Activated naive CD8-positive, alpha-beta T cell treated with anti-CD3 and anti-CD28 coated beads for 36 hours (primary cell): ENCODE results near the gene ZNF605. TPM values are rescaled to one million over a fixed set of nuclear protein-coding genes. Genes with fewer than 3 reads are reported as not detected.
"Not testable (repeated sequence)": the region's sequence is repeated elsewhere in the genome, so short reads cannot be mapped to it uniquely, and the experiment has no call there.

Experiments
- DNase-seq: peaks from one replicate; pipeline ENCODE4 v3.0.0; 2021
- H3K27ac Mint-ChIP-seq: one replicate; pipeline ENCODE4 v1.8.0; 2022; ENCODE audit warnings: mild to moderate bottlenecking, moderate library complexity, mixed read lengths
- H3K27me3 Mint-ChIP-seq: one replicate; pipeline ENCODE4 v1.8.0; 2022; ENCODE audit warnings: mild to moderate bottlenecking, mixed read lengths
- H3K36me3 Mint-ChIP-seq: one replicate; pipeline ENCODE4 v1.8.0; 2021; ENCODE audit warnings: mild to moderate bottlenecking, mixed read lengths
- H3K4me1 Mint-ChIP-seq: one replicate; pipeline ENCODE4 v1.8.0; 2021; ENCODE audit warnings: mixed read lengths
- H3K4me3 Mint-ChIP-seq: one replicate; pipeline ENCODE4 v1.8.0; 2022; ENCODE audit warnings: mild to moderate bottlenecking, moderate library complexity, mixed read lengths
- H3K9me3 Mint-ChIP-seq: one replicate; pipeline ENCODE4 v1.8.0; 2022; ENCODE audit warnings: mixed read lengths
- total RNA-seq, 2 experiments: library from RNA; stranded (reverse); gene quantifications; one replicate each; pipeline ENCODE4 v1.2.3, GENCODE V29; 2021

The ZNF605 gene
- total RNA-seq, 2 experiments from 2014 or later, result 4.2 to 5.1 TPM

GRCh38 chr12:132888852-132889251, 67.3 kb downstream of the ZNF605 start:
- peaks cover 32% of the 10 kb centered on the region for H3K36me3 Mint-ChIP-seq
- H3K4me1 Mint-ChIP-seq, result peaks cover 24% of the 10 kb centered on the region
- DNase-seq, result no peak
- H3K27ac Mint-ChIP-seq, result peak overlapping the region; percentile 84
- peaks cover 10% of the 10 kb centered on the region for H3K9me3 Mint-ChIP-seq
- H3K27me3 Mint-ChIP-seq, result no peaks in the 10 kb centered on the region
- H3K4me3 Mint-ChIP-seq, result peak overlapping the region; percentile 98

GRCh38 chr12:132887513-132888351, 68.4 kb downstream of the ZNF605 start, which contains the start of gene CHFR:
Gene CHFR, minus strand, starts transcription at chr12:132887605. Its CDS starts 277 bp downstream, at chr12:132887328.
- DNase-seq, result peak; percentile 98
- Mint-ChIP-seq H3K27ac (peak within 1 kb of the TSS; percentile 100), H3K36me3 (peaks cover 40% of the 10 kb centered on the region), H3K27me3 (no peaks in the 10 kb centered on the region), H3K4me1 (peaks cover 27% of the 10 kb centered on the region), H3K4me3 (peak within 1 kb of the TSS; percentile 98), H3K9me3 (peaks cover 10% of the 10 kb centered on the region)

- peaks cover 31% of the 10 kb centered on the region for H3K4me1 Mint-ChIP-seq
- peaks cover 45% of the 10 kb centered on the region for H3K36me3 Mint-ChIP-seq
- peaks cover 10% of the 10 kb centered on the region for H3K9me3 Mint-ChIP-seq
- no peaks in the 10 kb centered on the region for H3K27me3 Mint-ChIP-seq
- peak overlapping the region; percentile 80 for H3K27ac Mint-ChIP-seq
- H3K4me3 Mint-ChIP-seq, result peak overlapping the region; percentile 80
- peak; percentile 30 for DNase-seq
Observed at GRCh38 chr12:132886529-132887477, 69.3 kb downstream of the ZNF605 start.

- H3K4me3 Mint-ChIP-seq, result no peak overlapping the region
- H3K9me3 Mint-ChIP-seq, result peaks cover 8% of the 10 kb centered on the region
- H3K4me1 Mint-ChIP-seq, result peaks cover 26% of the 10 kb centered on the region
- H3K27me3 Mint-ChIP-seq, result no peaks in the 10 kb centered on the region
- peaks cover 51% of the 10 kb centered on the region for H3K36me3 Mint-ChIP-seq
- no peak overlapping the region for H3K27ac Mint-ChIP-seq
- DNase-seq, result no peak
Observed at GRCh38 chr12:132881818-132882217, 74.3 kb downstream of the ZNF605 start.

DNA sequence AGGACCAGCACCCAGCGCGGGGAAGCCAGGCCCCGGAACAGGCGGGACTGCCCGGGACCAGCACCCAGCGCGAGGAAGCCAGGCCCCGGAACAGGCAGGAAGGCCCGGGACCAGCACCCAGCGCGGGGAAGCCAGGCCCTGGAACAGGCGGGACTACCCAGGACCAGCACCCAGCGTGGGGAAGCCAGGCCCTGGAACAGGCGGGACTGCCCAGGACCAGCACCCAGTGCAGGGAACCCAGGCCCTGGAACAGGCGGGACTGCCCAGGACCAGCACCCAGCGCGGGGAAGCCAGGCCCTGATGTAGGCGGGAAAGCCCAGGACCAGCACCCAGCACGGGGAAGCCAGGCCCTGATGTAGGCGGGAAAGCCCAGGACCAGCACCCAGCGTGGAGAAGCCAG, 81.5 kb downstream of the ZNF605 start:
- peaks cover 40% of the 10 kb centered on the region for H3K36me3 Mint-ChIP-seq
- not testable (repeated sequence) for H3K9me3 Mint-ChIP-seq, H3K27me3 Mint-ChIP-seq, H3K27ac Mint-ChIP-seq, DNase-seq, H3K4me3 Mint-ChIP-seq
- H3K4me1 Mint-ChIP-seq, result peaks cover 27% of the 10 kb centered on the region

DNA sequence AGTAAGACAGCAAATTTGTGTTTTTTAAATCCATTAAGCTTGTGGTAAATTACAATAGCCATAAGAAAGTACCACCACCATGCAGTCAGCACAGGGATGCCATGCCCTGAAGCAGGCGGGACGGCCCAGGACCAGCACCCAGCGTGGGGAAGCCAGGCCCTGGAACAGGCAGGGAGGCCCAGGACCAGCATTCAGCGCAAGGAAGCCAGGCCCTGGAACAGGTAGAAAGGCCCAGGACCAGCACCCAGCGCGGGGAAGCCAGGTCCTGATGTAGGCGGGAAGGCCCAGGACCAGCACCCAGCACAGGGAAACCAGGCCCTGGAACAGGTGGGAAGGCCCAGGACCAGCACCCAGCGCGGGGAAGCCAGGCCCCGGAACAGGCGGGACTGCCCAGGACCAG, 81.9 kb downstream of the ZNF605 start:
- Mint-ChIP-seq H3K36me3 (peaks cover 39% of the 10 kb centered on the region), H3K27ac (peak overlapping the region; percentile 79), H3K4me1 (peaks cover 30% of the 10 kb centered on the region), H3K4me3 (no peak overlapping the region), H3K9me3 (no peaks in the 10 kb centered on the region), H3K27me3 (no peaks in the 10 kb centered on the region)
- DNase-seq, result no peak

- peak; percentile 32 for DNase-seq
- Mint-ChIP-seq H3K27ac (peak overlapping the region; percentile 79), H3K36me3 (peaks cover 37% of the 10 kb centered on the region), H3K9me3 (no peaks in the 10 kb centered on the region), H3K27me3 (no peaks in the 10 kb centered on the region), H3K4me3 (peak overlapping the region; percentile 29), H3K4me1 (peaks cover 30% of the 10 kb centered on the region)
Observed at GRCh38 chr12:132873724-132874123, 82.4 kb downstream of the ZNF605 start.

DNA sequence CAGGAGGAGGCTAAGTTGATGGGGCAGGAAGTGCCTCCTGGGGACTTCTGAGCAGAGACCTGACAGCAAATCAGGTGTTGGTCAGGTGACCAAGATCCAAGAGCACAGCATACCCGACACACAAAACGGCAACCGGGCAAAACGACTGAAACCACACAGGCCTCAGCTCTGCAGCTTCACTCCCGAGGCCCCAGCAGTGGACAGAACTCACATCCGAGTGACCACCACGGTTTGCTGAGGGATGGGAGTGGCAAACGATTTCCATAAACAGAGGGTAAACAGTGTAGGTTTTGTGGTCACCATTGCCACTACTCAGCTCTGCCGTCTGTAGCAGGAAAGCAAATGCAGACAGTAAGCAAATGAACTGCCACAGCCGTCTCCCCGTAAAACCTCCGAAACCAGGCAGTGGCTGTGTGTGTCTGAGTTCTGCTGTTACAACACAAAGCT, 83.1 kb downstream of the ZNF605 start:
- peak; percentile 48 for DNase-seq
- Mint-ChIP-seq H3K36me3 (peaks cover 39% of the 10 kb centered on the region), H3K9me3 (no peaks in the 10 kb centered on the region), H3K4me3 (peak overlapping the region; percentile 40), H3K27me3 (no peaks in the 10 kb centered on the region), H3K4me1 (peaks cover 30% of the 10 kb centered on the region), H3K27ac (peak overlapping the region; percentile 76)

- H3K4me3 Mint-ChIP-seq, result peak overlapping the region; percentile 40
- peaks cover 34% of the 10 kb centered on the region for H3K4me1 Mint-ChIP-seq
- no peaks in the 10 kb centered on the region for H3K9me3 Mint-ChIP-seq
- no peak for DNase-seq
- H3K27me3 Mint-ChIP-seq, result no peaks in the 10 kb centered on the region
- peaks cover 40% of the 10 kb centered on the region for H3K36me3 Mint-ChIP-seq
- H3K27ac Mint-ChIP-seq, result peak overlapping the region; percentile 76
Observed at GRCh38 chr12:132872073-132872855, 83.8 kb downstream of the ZNF605 start.

GRCh38 chr12:132869551-132869950, 86.6 kb downstream of the ZNF605 start:
- peaks cover 42% of the 10 kb centered on the region for H3K4me1 Mint-ChIP-seq
- DNase-seq, result no peak
- no peaks in the 10 kb centered on the region for H3K9me3 Mint-ChIP-seq
- no peak overlapping the region for H3K27ac Mint-ChIP-seq
- H3K36me3 Mint-ChIP-seq, result peaks cover 41% of the 10 kb centered on the region
- H3K4me3 Mint-ChIP-seq, result no peak overlapping the region
- no peaks in the 10 kb centered on the region for H3K27me3 Mint-ChIP-seq

Other genes with a start within 250 kb of the ZNF605 start
- gene PGAM5, start 245.5 kb downstream of the ZNF605 start, total RNA-seq, result 100 to 1,000 TPM; 102 to 105 TPM
- gene ANKLE2, start 194.5 kb downstream of the ZNF605 start, total RNA-seq, result 10 to 100 TPM; 84.5 to 84.8 TPM
- 10 to 100 TPM; 51.5 to 57.2 TPM for gene GOLGA3, start 127.4 kb downstream of the ZNF605 start, total RNA-seq
- 10 to 100 TPM; 47.9 to 48.6 TPM for gene CHFR, start 68.7 kb downstream of the ZNF605 start, total RNA-seq
- 10 to 100 TPM; 17.4 to 19.1 TPM for gene ZNF26, start 30.1 kb upstream of the ZNF605 start, total RNA-seq
- 10 to 100 TPM; 17.0 to 19.6 TPM for gene ZNF84, start 81.2 kb upstream of the ZNF605 start, total RNA-seq
- 10 to 100 TPM; 17.0 TPM for gene ZNF140, start 124.6 kb upstream of the ZNF605 start, total RNA-seq
- 1 to 10 TPM; 1.4 TPM for gene ZNF891, start 174.0 kb upstream of the ZNF605 start, total RNA-seq
- 1 to 10 TPM; 4.8 to 7.2 TPM for gene ZNF10, start 174.3 kb upstream of the ZNF605 start, total RNA-seq
- gene ZNF268, start 225.2 kb upstream of the ZNF605 start, total RNA-seq, result 10 to 100 TPM; 19.8 to 20.5 TPM